Panc1 (cell line): ENCODE measurements around the gene BAIAP2. TPM values are rescaled to one million over a fixed set of nuclear protein-coding genes. Genes with fewer than 3 reads are reported as not detected.

Experiments used
- ATAC-seq: fragments of 200-7000 bp; cut with Tn5 transposase; 2 replicates; pipeline ENCODE4 v1.9.1; 2020; ENCODE audit warnings: mild to moderate bottlenecking, moderate library complexity
- BruUV-seq: library from RNA; stranded (reverse); fragments of 400-500 nt; replicated peaks from 2 replicates; lab custom pipeline; 2021; lab: Mats Ljungman, UMichigan
- CTCF ChIA-PET: fragments of 300-600 bp; sonication (Branson Sonifier 250); formaldehyde crosslinking; loops from one replicate; lab custom pipeline; 2022; ENCODE audit warnings: antibody characterized with exemption; lab: Charles Lee
- POLR2A ChIA-PET: fragments of 300-600 bp; sonication (Branson Sonifier 250); formaldehyde crosslinking; loops from one replicate; lab custom pipeline; 2022; ENCODE audit warnings: antibody characterized with exemption; lab: Charles Lee
- DNase-seq: peaks from one replicate; pipeline ENCODE4 v3.0.0-alpha.2; 2010; ENCODE audit warnings: low read depth, low spot score
- H3K27ac ChIP-seq: 2 replicates; pipeline ENCODE4 v1.5.1; 2011; ENCODE audit warnings: mild to moderate bottlenecking, low read length, inconsistent platforms
- H3K27me3 ChIP-seq: fragments of 200-500 bp; sonication (Bioruptor generic); 2 replicates; pipeline ENCODE4 v1.6.0; 2014; ENCODE audit warnings: low read length, inconsistent platforms; ENCODE audit not compliant: control insufficient read depth, insufficient read depth
- H3K36me3 ChIP-seq: fragments of 200-500 bp; sonication (Bioruptor generic); 2 replicates; pipeline ENCODE4 v1.5.1; 2014; ENCODE audit warnings: inconsistent platforms, mild to moderate bottlenecking, low read length, moderate library complexity; ENCODE audit not compliant: control insufficient read depth, insufficient read depth
- H3K4me1 ChIP-seq: 2 replicates; pipeline ENCODE4 v1.5.1; 2011; ENCODE audit warnings: inconsistent platforms, mild to moderate bottlenecking, low read length, moderate library complexity; ENCODE audit not compliant: control insufficient read depth, insufficient read depth
- H3K4me3 ChIP-seq, 2 experiments: 2 replicates each; pipeline ENCODE4 v1.5.1; 2011 to 2012; ENCODE audit warnings: low read depth in 2 of 2, low read length in 2 of 2, mild to moderate bottlenecking in 2 of 2, inconsistent platforms in 1 of 2, moderate library complexity in 1 of 2
- H3K9me3 ChIP-seq: fragments of 200-500 bp; sonication (Bioruptor generic); 2 replicates; pipeline ENCODE4 v1.5.1; 2014; ENCODE audit warnings: low read depth, mild to moderate bottlenecking, inconsistent platforms, low read length, moderate library complexity; ENCODE audit not compliant: control insufficient read depth, insufficient read depth
- CTCF ChIP-seq: fragments of 450-650 bp; IDR thresholded peaks from 2 replicates; pipeline ENCODE4 v1.5.1; 2017; ENCODE audit warnings: mild to moderate bottlenecking
- POLR2AphosphoS5 ChIP-seq: IDR thresholded peaks from 2 replicates; pipeline ENCODE4 v1.6.1; 2012; ENCODE audit warnings: mild to moderate bottlenecking, low read depth, low read length, moderate library complexity
- REST ChIP-seq, 2 experiments: IDR thresholded peaks; 2 replicates each; pipeline ENCODE4 v1.6.1; 2011 to 2012; ENCODE audit warnings: low read depth in 2 of 2, control low read depth in 1 of 2, low read length in 1 of 2, mild to moderate bottlenecking in 1 of 2, moderate library complexity in 1 of 2; ENCODE audit not compliant: insufficient read depth in 1 of 2
- SIN3A ChIP-seq: IDR thresholded peaks from 2 replicates; pipeline ENCODE4 v1.6.1; 2012; ENCODE audit warnings: low read depth, mild to moderate bottlenecking, low read length, moderate library complexity, borderline replicate concordance; ENCODE audit not compliant: insufficient read depth
- TCF7L2 ChIP-seq: IDR thresholded peaks from 2 replicates; pipeline ENCODE4 v1.6.1; 2011; ENCODE audit warnings: mild to moderate bottlenecking, low read depth, low read length, inconsistent platforms
- in situ Hi-C: cut with HindIII; loops from 2 replicates; pipeline ENCODE4 v1.10.0; 2016; ENCODE audit warnings: low sequenced_read_pairs, low pct_unique_long_range_greater_than_20kb
- intact Hi-C: fragments of 100-400 bp; cut with micrococcal nuclease; formaldehyde crosslinking; loops from one replicate; pipeline ENCODE4 v1.10.0; 2022; ENCODE audit not compliant: unreplicated experiment
- total RNA-seq: library from RNA; stranded (reverse); gene quantifications from one replicate; pipeline ENCODE4 v1.2.1, GENCODE V29; 2021; ENCODE audit not compliant: unreplicated experiment

The BAIAP2 gene
- total RNA-seq, 1 experiment from 2014 or later = 125 TPM

GRCh38 chr17:81132770-81133723, 98.1 kb downstream of the BAIAP2 start:
- no peak overlapping the region for H3K4me3 ChIP-seq
- no peak overlapping the region for H3K27ac ChIP-seq
- H3K36me3 ChIP-seq = no peaks in the 10 kb centered on the region
- intact Hi-C loops (no loop called here), in situ Hi-C loops (no loop called here)
- ATAC-seq (no peak), DNase-seq (no peak)
- ChIA-PET POLR2A (no interaction called here), CTCF (no interaction called here)
- no peaks in the 10 kb centered on the region; the same call in 1 of the 2 replicates for H3K4me1 ChIP-seq
- no peaks in the 10 kb centered on the region for H3K9me3 ChIP-seq
- no TSS peak for BruUV-seq
- H3K27me3 ChIP-seq = no peaks in the 10 kb centered on the region
- no peak for TF ChIP-seq SIN3A
- TF ChIP-seq TCF7L2 = no peak
- no peak for TF ChIP-seq REST (IDR thresholded peaks at IDR 0.05; ENCODE audit: insufficient read depth in 1 of 2, low read depth in 2 of 2, low read length in 1 of 2)
- TF ChIP-seq POLR2AphosphoS5 = no peak
- no peak for TF ChIP-seq CTCF

GRCh38 chr17:81134064-81134781, 99.3 kb downstream of the BAIAP2 start:
- H3K27ac ChIP-seq = no peak overlapping the region
- no TSS peak for BruUV-seq
- no peaks in the 10 kb centered on the region for H3K36me3 ChIP-seq
- H3K27me3 ChIP-seq = no peaks in the 10 kb centered on the region
- in situ Hi-C loops = no loop called here
- intact Hi-C loops = no loop called here
- H3K9me3 ChIP-seq = no peaks in the 10 kb centered on the region
- no peaks in the 10 kb centered on the region; the same call in 1 of the 2 replicates for H3K4me1 ChIP-seq
- POLR2A ChIA-PET = no interaction called here
- DNase-seq (no peak), ATAC-seq (no peak)
- no peak overlapping the region for H3K4me3 ChIP-seq
- CTCF ChIA-PET = interaction anchor here (0.7 kb wide), 1 partner anchor 108 kb away, joined by 3 read pairs; no protein-coding TSS in a partner anchor
- TF ChIP-seq TCF7L2 = no peak
- TF ChIP-seq CTCF = no peak
- no peak for TF ChIP-seq REST (IDR thresholded peaks at IDR 0.05; ENCODE audit: insufficient read depth in 1 of 2, low read depth in 2 of 2, low read length in 1 of 2)
- TF ChIP-seq SIN3A = no peak
- TF ChIP-seq POLR2AphosphoS5 = no peak
